GM12878 (cell line): ENCODE data around the gene PSMD4. TPM values are rescaled to one million over a fixed set of nuclear protein-coding genes. Genes with fewer than 3 reads are reported as not detected.

Experiments
- ATAC-seq: fragments of 200-7000 bp; cut with Tn5 transposase; 3 replicates; pipeline ENCODE4 v1.9.1; 2020; ENCODE audit warnings: mild to moderate bottlenecking, moderate library complexity
- BruUV-seq: library from RNA; stranded (reverse); fragments of 400-500 nt; replicated peaks from 2 replicates; lab custom pipeline; 2021; lab: Mats Ljungman, UMichigan
- CTCF ChIA-PET: fragments of 300-600 bp; sonication (Branson Sonifier 250); formaldehyde crosslinking; extraction: SDS; loops from one replicate; lab custom pipeline; 2021; ENCODE audit warnings: inconsistent platforms; lab: Yijun Ruan, JAX
- POLR2A ChIA-PET: fragments of 350-600 bp; formaldehyde crosslinking; extraction: SDS; loops from one replicate; lab custom pipeline; 2021; ENCODE audit warnings: inconsistent platforms; lab: Charles Lee
- RAD21 ChIA-PET: fragments of 300-600 bp; sonication (Branson Sonifier 250); formaldehyde crosslinking; loops from one replicate; lab custom pipeline; 2023; ENCODE audit warnings: antibody characterized with exemption; ENCODE audit not compliant: unreplicated experiment; lab: Charles Lee
- SMC1A ChIA-PET: fragments of 300-600 bp; sonication (Branson Sonifier 250); formaldehyde crosslinking; loops from one replicate; lab custom pipeline; 2023; ENCODE audit not compliant: unreplicated experiment, uncharacterized antibody; lab: Charles Lee
- DNase-seq: peaks from one replicate; pipeline ENCODE4 v3.0.0-alpha.2; 2011; ENCODE audit warnings: low read depth, low spot score
- FAIRE-seq: peaks from 3 replicates; lab custom pipeline; 2011; peaks lifted over from hg19 to GRCh38; lab: Jason Lieb, UNC
- H2AFZ ChIP-seq: 2 replicates; pipeline ENCODE4 v1.6.0; 2011; ENCODE audit warnings: low read depth, low read length, control low read depth; ENCODE audit not compliant: control insufficient read depth
- H3K27ac ChIP-seq: 2 replicates; pipeline ENCODE4 v1.5.1; 2011; ENCODE audit warnings: control low read depth; ENCODE audit not compliant: control insufficient read depth, insufficient read depth
- H3K27me3 ChIP-seq, 2 experiments: replicated peaks in 1 of 2; 2 replicates each; pipeline versions ENCODE4 v1.6.0 to v1.6.1; 2011; ENCODE audit warnings: low read length in 1 of 2; ENCODE audit not compliant: control insufficient read depth in 2 of 2, insufficient read depth in 2 of 2
- H3K36me3 ChIP-seq, 2 experiments: 2 replicates each; pipeline ENCODE4 v1.5.1; 2011; ENCODE audit warnings: low read length in 1 of 2; ENCODE audit not compliant: control insufficient read depth in 2 of 2, insufficient read depth in 2 of 2
- H3K4me1 ChIP-seq: 2 replicates; pipeline ENCODE4 v1.6.1; 2011; ENCODE audit warnings: mild to moderate bottlenecking, low read length, moderate library complexity, mixed read lengths; ENCODE audit not compliant: control insufficient read depth, insufficient read depth
- H3K4me2 ChIP-seq: 2 replicates; pipeline ENCODE4 v1.6.0; 2011; ENCODE audit warnings: control low read depth; ENCODE audit not compliant: control insufficient read depth, insufficient read depth
- H3K4me3 ChIP-seq: fragments of 200-600 bp; sonication (generic); 2 replicates; pipeline ENCODE4 v1.5.1; 2016
- H3K79me2 ChIP-seq: 2 replicates; pipeline ENCODE4 v1.6.0; 2011; ENCODE audit warnings: low read length; ENCODE audit not compliant: control insufficient read depth, insufficient read depth
- H3K9ac ChIP-seq: 2 replicates; pipeline ENCODE4 v1.8.0; 2011; ENCODE audit warnings: low read length, control low read depth, mixed read lengths; ENCODE audit not compliant: control insufficient read depth, insufficient read depth
- H3K9me3 ChIP-seq: replicated peaks from 3 replicates; pipeline ENCODE4 v1.5.1; 2011; ENCODE audit warnings: mild to moderate bottlenecking, low read length; ENCODE audit not compliant: control insufficient read depth, insufficient read depth
- H4K20me1 ChIP-seq: 2 replicates; pipeline ENCODE4 v1.6.0; 2011; ENCODE audit not compliant: control insufficient read depth, insufficient read depth
- POU2F2 ChIP-seq: IDR thresholded peaks from 3 replicates; pipeline ENCODE4 v1.6.1; 2011; ENCODE audit warnings: low read depth, mild to moderate bottlenecking, low read length, borderline replicate concordance
- SP1 ChIP-seq: IDR thresholded peaks from one replicate; pipeline ENCODE4 v1.6.1; 2011; ENCODE audit warnings: low read depth, low read length
- SREBF1 ChIP-seq: IDR thresholded peaks from 2 replicates; pipeline ENCODE4 v1.6.1; 2012; ENCODE audit warnings: mild to moderate bottlenecking, low read length
- WGBS: methylation state at CpG from one replicate; pipeline ENCODE4 v1.1.6; 2016; ENCODE audit warnings: low lambda C conversion rate; ENCODE audit not compliant: insufficient replicate concordance, insufficient coverage; ENCODE audit errors: missing lambda C conversion rate; 5-methylcytosine and 5-hydroxymethylcytosine counted together
- in situ Hi-C: fragments of 300-500 bp; cut with MboI; formaldehyde crosslinking; loops from 9 replicates; pipeline ENCODE4 v1.14.3; 2018; ENCODE audit warnings: mixed read lengths
- intact Hi-C: fragments of 100-400 bp; cut with micrococcal nuclease; formaldehyde crosslinking; loops from one replicate; pipeline ENCODE4 v1.14.2; 2022; ENCODE audit not compliant: unreplicated experiment
- polyA plus RNA-seq, 11 experiments: library from polyadenylated mRNA; depleted of rRNA in 4 of 11; unstranded in 6 of 11; stranded (reverse) in 5 of 11; fragments of >200 nt; fragmentation: Nextera tagmentation in 4 of 11; fragmentation: Illumina TruSeq in 1 of 11; extraction: Ambion mirVana in 4 of 11; extraction: Trizol in 1 of 11; gene quantifications; 1 replicate in 1 of 11; 2 replicates in 10 of 11; pipeline versions ENCODE4 v1.2.1 to v1.2.3, GENCODE V29; 2011 to 2016; ENCODE audit warnings: inconsistent platforms in 2 of 11, missing spikeins in 2 of 11, low read depth in 1 of 11
- total RNA-seq, 4 experiments: library from RNA; depleted of rRNA in 3 of 4; stranded (reverse); fragments of >200 nt in 3 of 4; fragmentation: Illumina TruSeq in 1 of 4; extraction: Trizol in 1 of 4; gene quantifications; 2 replicates each; pipeline versions ENCODE4 v1.2.1 to v1.2.3, GENCODE V29; 2013 to 2021
- TF ChIP-seq, protein P1 (sequence below): fragments of 450-650 bp; IDR thresholded peaks from 2 replicates; pipeline ENCODE4 v1.6.1; 2016; ENCODE audit warnings: mild to moderate bottlenecking, moderate library complexity, borderline replicate concordance

Gene PSMD4
- total and polyA plus RNA-seq, 10 of the 15 experiments (the other 5 are each of a cell fraction or from before 2014, with no cell fraction given), result 129 to 281 (median 188) TPM

DNA sequence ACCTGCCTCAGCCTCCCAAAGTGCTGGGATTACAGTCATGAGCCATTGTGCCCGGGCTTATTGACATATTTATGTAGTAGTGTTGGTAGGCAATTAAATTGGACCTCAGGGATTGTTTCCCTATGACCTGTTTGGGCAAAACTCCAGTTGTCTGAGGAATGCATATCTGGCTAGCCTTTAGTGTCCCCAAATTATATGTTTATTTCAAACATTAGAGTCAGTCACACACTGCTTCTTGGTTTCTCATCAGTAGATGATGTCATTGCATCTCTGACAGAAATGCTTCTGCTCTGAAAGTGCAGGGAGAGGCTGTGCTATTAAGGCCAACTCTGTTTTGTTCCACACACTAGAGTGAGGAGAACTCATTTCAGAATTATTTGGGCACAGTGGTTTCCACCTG, 43.7 kb upstream of the PSMD4 start:
- intact Hi-C loops, result no loop called here
- WGBS, result 100% methylated on average over 1 of the region's 1 CpG
- ChIA-PET POLR2A (interaction anchor here (1.0 kb wide), 1 partner anchor 14 kb away, joined by 3 read pairs; no protein-coding TSS in a partner anchor), SMC1A (interaction anchor here (2.0 kb wide), 1 partner anchor 111 kb away, joined by 6 read pairs; no protein-coding TSS in a partner anchor), CTCF (interaction anchor here (1.7 kb wide), 1 partner anchor 54 kb away, joined by 5 read pairs; the partner anchor contains the start of gene TNFAIP8L2), RAD21 (no interaction called here)
- Histone ChIP-seq H3K79me2 (peaks cover 38% of the 10 kb centered on the region), H3K27me3 (no peaks in the 10 kb centered on the region), H4K20me1 (no peaks in the 10 kb centered on the region; the same call in 1 of the 2 replicates), H3K9ac (no peak overlapping the region), H3K4me2 (no peak overlapping the region), H2AFZ (no peak overlapping the region), H3K36me3 (peaks cover 1 to 9% of the 10 kb centered on the region in 2 experiments), H3K9me3 (no peaks in the 10 kb centered on the region), H3K27ac (no peak overlapping the region), H3K4me3 (no peak overlapping the region), H3K4me1 (no peaks in the 10 kb centered on the region)
- FAIRE-seq (no peak), ATAC-seq (no peak), DNase-seq (no peak)
- no TSS peak for BruUV-seq
- no peak for TF ChIP-seq SREBF1
- TF ChIP-seq, protein P1, sequence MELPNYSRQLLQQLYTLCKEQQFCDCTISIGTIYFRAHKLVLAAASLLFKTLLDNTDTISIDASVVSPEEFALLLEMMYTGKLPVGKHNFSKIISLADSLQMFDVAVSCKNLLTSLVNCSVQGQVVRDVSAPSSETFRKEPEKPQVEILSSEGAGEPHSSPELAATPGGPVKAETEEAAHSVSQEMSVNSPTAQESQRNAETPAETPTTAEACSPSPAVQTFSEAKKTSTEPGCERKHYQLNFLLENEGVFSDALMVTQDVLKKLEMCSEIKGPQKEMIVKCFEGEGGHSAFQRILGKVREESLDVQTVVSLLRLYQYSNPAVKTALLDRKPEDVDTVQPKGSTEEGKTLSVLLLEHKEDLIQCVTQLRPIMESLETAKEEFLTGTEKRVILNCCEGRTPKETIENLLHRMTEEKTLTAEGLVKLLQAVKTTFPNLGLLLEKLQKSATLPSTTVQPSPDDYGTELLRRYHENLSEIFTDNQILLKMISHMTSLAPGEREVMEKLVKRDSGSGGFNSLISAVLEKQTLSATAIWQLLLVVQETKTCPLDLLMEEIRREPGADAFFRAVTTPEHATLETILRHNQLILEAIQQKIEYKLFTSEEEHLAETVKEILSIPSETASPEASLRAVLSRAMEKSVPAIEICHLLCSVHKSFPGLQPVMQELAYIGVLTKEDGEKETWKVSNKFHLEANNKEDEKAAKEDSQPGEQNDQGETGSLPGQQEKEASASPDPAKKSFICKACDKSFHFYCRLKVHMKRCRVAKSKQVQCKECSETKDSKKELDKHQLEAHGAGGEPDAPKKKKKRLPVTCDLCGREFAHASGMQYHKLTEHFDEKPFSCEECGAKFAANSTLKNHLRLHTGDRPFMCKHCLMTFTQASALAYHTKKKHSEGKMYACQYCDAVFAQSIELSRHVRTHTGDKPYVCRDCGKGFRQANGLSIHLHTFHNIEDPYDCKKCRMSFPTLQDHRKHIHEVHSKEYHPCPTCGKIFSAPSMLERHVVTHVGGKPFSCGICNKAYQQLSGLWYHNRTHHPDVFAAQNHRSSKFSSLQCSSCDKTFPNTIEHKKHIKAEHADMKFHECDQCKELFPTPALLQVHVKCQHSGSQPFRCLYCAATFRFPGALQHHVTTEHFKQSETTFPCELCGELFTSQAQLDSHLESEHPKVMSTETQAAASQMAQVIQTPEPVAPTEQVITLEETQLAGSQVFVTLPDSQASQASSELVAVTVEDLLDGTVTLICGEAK, result no peak
- TF ChIP-seq POU2F2, result no peak
- no peak for TF ChIP-seq SP1
- in situ Hi-C loops, result no loop called here
